Effector memory CD4-positive, alpha-beta T cell (primary cell): ENCODE data around the gene ZNF84.

ENCODE experiments used
- DNase-seq, 3 donors: peaks; one replicate each; pipeline ENCODE4 v3.0.0-alpha.2; 2020
- H3K27ac ChIP-seq: 2 replicates; pipeline ENCODE4 v1.7.0; 2013; ENCODE audit warnings: mild to moderate bottlenecking, low read length, moderate library complexity; ENCODE audit not compliant: insufficient read depth, poor library complexity, severe bottlenecking
- H3K27me3 ChIP-seq: replicated peaks from 2 replicates; pipeline ENCODE4 v1.7.0; 2013; ENCODE audit warnings: mild to moderate bottlenecking, low read length; ENCODE audit not compliant: insufficient read depth, control insufficient read depth, poor library complexity, severe bottlenecking
- H3K36me3 ChIP-seq: 2 replicates; pipeline ENCODE4 v1.7.0; 2013; ENCODE audit warnings: mild to moderate bottlenecking, low read length, moderate library complexity; ENCODE audit not compliant: control insufficient read depth, insufficient read depth
- H3K4me1 ChIP-seq: 2 replicates; pipeline ENCODE4 v1.7.0; 2013; ENCODE audit warnings: low read length, mild to moderate bottlenecking; ENCODE audit not compliant: control insufficient read depth, insufficient read depth, poor library complexity, severe bottlenecking
- H3K4me3 ChIP-seq: 2 replicates; pipeline ENCODE4 v1.7.0; 2013; ENCODE audit warnings: low read length, low read depth, mild to moderate bottlenecking; ENCODE audit not compliant: insufficient read depth, poor library complexity, severe bottlenecking
- H3K9me3 ChIP-seq: 2 replicates; pipeline ENCODE4 v1.7.0; 2013; ENCODE audit warnings: mild to moderate bottlenecking, low read length, moderate library complexity; ENCODE audit not compliant: control insufficient read depth

The ZNF84 gene

GRCh38 chr12:133108150-133108549, 70.8 kb downstream of the ZNF84 start:
- no peaks in the 10 kb centered on the region for H3K27me3 ChIP-seq
- no peak overlapping the region for H3K27ac ChIP-seq
- H3K9me3 ChIP-seq, result peaks cover 72% of the 10 kb centered on the region
- no peaks in the 10 kb centered on the region for H3K4me1 ChIP-seq
- DNase-seq, result no peak
- H3K4me3 ChIP-seq, result no peak overlapping the region
- peaks cover 34% of the 10 kb centered on the region for H3K36me3 ChIP-seq
